Measurements from ENCODE around the gene METTL27.
A peak's percentile ranks its signal among the peaks of the same experiment; 100 is the strongest.
"Not testable (repeated sequence)": the region's sequence is repeated elsewhere in the genome, so short reads cannot be mapped to it uniquely, and the experiment has no call there.

METTL27 gene

GRCh38 chr7:73817121-73817520, 25.2 kb downstream of the METTL27 start:
- no peak for DNase-seq

- DNase-seq: no peak
Observed at GRCh38 chr7:73815436-73815835, 26.9 kb downstream of the METTL27 start.

- DNase-seq: no peak
Observed at GRCh38 chr7:73812996-73813395, 29.3 kb downstream of the METTL27 start.

GRCh38 chr7:73811760-73812168, 30.6 kb downstream of the METTL27 start:
- DNase-seq: no peak

GRCh38 chr7:73810998-73811360, 31.3 kb downstream of the METTL27 start:
- no peak for DNase-seq

GRCh38 chr7:73809467-73809951, 32.8 kb downstream of the METTL27 start:
- DNase-seq: peak; percentile 1

- DNase-seq: no peak
Observed at GRCh38 chr7:73802459-73802858, 39.9 kb downstream of the METTL27 start.

- DNase-seq: no peak
Observed at GRCh38 chr7:73801577-73801976, 40.7 kb downstream of the METTL27 start.

GRCh38 chr7:73799282-73800141, 42.8 kb downstream of the METTL27 start:
- DNase-seq: no peak

- not testable (repeated sequence) for DNase-seq
Observed at GRCh38 chr7:73797176-73797575, 45.1 kb downstream of the METTL27 start.

- DNase-seq: not testable (repeated sequence)
Observed at GRCh38 chr7:73796656-73797055, 45.7 kb downstream of the METTL27 start.

- not testable (repeated sequence) for DNase-seq
Observed at GRCh38 chr7:73795188-73795587, 47.1 kb downstream of the METTL27 start.

- DNase-seq: not testable (repeated sequence)
Observed at GRCh38 chr7:73791170-73791690, 51.1 kb downstream of the METTL27 start.

GRCh38 chr7:73789051-73789450, 53.3 kb downstream of the METTL27 start:
- no peak for DNase-seq

- not testable (repeated sequence) for DNase-seq
Observed at GRCh38 chr7:73787786-73788048, 54.6 kb downstream of the METTL27 start.

- DNase-seq: no peak
Observed at GRCh38 chr7:73786588-73786987, 55.7 kb downstream of the METTL27 start.
